GM12865 (cell line): Measurements from ENCODE around the gene RFLNA.

Experiments
- DNase-seq: peaks from one replicate; pipeline ENCODE4 v3.0.0; 2010; ENCODE audit warnings: low read depth
- H3K4me3 ChIP-seq: 2 replicates; pipeline ENCODE4 v1.5.1; 2011; ENCODE audit warnings: mild to moderate bottlenecking, low read depth, low read length, control low read depth
- TF ChIP-seq, protein P1 (sequence below): IDR thresholded peaks from 2 replicates; pipeline ENCODE4 v1.5.1; 2011; ENCODE audit warnings: low read length, control low read depth, low read depth, inconsistent platforms; ENCODE audit not compliant: insufficient read depth; ENCODE audit errors: missing control alignments

The RFLNA gene

DNA sequence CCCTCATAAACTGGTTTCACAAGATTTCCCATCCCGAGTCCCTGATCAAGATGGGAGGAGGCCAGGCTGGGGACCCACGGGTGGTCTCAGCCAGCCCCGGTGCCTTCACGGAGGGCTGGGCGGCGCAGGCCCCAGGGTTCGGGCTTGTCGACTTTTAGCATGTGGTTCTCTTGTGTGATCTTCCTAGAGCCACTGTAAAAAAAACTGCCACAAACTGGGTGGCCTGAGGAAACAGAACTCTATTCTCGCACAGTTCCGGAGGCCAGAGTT is 12.6 kb downstream of the RFLNA start:
- no peak overlapping the region for H3K4me3 ChIP-seq
- TF ChIP-seq, protein P1, sequence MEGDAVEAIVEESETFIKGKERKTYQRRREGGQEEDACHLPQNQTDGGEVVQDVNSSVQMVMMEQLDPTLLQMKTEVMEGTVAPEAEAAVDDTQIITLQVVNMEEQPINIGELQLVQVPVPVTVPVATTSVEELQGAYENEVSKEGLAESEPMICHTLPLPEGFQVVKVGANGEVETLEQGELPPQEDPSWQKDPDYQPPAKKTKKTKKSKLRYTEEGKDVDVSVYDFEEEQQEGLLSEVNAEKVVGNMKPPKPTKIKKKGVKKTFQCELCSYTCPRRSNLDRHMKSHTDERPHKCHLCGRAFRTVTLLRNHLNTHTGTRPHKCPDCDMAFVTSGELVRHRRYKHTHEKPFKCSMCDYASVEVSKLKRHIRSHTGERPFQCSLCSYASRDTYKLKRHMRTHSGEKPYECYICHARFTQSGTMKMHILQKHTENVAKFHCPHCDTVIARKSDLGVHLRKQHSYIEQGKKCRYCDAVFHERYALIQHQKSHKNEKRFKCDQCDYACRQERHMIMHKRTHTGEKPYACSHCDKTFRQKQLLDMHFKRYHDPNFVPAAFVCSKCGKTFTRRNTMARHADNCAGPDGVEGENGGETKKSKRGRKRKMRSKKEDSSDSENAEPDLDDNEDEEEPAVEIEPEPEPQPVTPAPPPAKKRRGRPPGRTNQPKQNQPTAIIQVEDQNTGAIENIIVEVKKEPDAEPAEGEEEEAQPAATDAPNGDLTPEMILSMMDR = no peak
- no peak for DNase-seq

DNA sequence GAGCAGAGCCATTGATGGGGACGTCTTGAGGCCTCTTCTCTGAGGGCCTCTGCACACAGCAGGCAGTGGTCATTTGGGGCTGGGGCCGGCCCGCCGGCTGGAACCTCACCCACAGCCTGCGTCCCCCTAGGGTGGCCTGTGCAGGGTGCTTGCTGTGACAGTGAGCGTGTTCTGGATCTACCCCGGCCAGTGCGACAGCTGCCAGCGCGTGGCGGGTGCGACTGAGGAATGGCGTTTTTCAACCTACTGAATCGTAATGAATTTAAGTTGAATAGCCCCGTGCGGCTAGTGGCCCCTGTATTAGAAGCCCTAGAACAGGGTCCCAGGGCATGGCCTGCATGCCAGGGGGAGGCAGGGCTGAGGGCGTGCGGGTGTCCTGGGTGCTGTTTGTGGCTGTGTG is 13.8 kb downstream of the RFLNA start:
- no peak for DNase-seq
- no peak overlapping the region for H3K4me3 ChIP-seq
- TF ChIP-seq, protein P1 = no peak

DNA sequence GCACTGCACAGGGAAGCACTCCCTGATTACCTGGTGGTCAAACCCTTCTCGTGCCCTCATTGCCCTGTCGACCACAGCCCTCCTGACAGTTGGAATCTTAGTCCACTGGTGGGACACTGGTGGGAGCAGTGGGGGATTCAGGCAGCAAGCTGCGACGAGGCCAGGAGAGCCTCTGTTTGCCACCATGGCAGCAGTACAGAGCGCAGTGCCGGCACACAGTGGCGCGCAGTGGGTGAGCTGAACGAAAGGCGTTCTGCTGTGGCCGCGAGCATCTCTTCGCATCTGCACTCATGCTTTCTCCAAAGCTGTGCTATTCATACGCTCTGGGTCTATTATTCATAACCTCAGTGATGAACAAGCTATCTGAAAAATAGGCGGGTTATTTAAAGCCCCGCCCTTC is 14.3 kb downstream of the RFLNA start:
- TF ChIP-seq, protein P1 = no peak
- no peak overlapping the region for H3K4me3 ChIP-seq
- DNase-seq = no peak

DNA sequence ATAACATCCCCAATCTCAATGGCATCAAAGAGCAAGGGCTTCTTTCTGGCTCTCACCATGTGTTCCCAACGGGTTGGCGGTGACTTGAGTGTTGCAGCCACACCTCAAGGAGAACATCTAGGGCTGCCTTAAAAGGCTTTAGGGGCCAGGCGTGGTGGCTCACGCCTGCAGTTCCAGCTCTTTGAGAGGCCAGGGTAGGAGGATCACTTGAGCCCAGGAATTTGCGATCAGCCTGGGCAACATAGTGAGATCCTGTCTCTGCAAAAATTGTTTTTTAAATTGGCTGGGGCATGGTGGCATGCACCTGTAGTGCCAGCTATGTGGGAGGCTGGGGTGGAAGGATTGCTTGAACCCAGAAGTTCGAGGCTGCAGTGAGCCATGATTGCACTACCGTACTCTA is 14.9 kb downstream of the RFLNA start:
- TF ChIP-seq, protein P1 = no peak
- H3K4me3 ChIP-seq = no peak overlapping the region
- DNase-seq = no peak

DNA sequence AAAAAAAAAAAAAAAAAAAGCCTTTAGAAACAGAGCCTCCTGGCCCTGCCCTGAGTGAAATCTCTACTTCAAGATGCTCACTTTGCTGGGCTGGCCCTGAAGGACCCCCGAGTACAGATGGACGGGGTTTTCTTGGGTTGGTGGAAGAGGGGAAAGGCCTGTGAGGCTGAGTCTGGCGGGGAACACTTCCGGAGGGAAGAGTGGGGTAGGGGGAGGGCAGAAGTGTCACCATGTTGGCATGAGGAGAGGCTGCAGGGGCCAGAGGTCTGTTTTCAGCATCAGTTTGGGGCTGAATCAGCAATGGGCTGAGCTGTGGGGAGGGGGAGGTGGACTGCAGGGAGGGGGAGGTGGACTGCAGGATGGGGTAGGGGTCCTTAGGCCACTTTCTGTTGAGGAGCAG is 15.3 kb downstream of the RFLNA start:
- TF ChIP-seq, protein P1 = no peak
- DNase-seq = no peak

DNA sequence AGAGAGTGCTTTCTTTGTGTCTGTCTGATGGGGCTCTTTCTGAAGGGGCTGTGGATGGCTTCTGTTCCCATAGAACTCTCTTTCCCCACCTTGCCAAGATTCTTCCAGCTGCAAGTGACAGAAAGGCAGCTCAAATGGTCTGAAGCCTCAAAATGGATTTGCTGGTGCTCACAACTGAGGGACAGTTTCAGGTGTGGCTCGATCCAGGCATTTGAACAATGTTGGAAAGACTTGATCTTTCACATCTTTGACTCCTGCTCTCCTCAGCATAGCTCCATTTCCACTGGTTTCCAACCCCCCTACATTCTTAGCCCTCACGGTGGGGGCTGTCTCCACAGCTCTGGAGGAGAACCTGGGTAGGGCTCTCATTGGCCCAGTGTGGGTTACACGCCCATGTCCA is 15.9 kb downstream of the RFLNA start:
- TF ChIP-seq, protein P1 = no peak
- DNase-seq = no peak
- no peak overlapping the region for H3K4me3 ChIP-seq

More for the DNA sequence above, 15.3 kb downstream of the RFLNA start:
- no peak overlapping the region for H3K4me3 ChIP-seq

DNA sequence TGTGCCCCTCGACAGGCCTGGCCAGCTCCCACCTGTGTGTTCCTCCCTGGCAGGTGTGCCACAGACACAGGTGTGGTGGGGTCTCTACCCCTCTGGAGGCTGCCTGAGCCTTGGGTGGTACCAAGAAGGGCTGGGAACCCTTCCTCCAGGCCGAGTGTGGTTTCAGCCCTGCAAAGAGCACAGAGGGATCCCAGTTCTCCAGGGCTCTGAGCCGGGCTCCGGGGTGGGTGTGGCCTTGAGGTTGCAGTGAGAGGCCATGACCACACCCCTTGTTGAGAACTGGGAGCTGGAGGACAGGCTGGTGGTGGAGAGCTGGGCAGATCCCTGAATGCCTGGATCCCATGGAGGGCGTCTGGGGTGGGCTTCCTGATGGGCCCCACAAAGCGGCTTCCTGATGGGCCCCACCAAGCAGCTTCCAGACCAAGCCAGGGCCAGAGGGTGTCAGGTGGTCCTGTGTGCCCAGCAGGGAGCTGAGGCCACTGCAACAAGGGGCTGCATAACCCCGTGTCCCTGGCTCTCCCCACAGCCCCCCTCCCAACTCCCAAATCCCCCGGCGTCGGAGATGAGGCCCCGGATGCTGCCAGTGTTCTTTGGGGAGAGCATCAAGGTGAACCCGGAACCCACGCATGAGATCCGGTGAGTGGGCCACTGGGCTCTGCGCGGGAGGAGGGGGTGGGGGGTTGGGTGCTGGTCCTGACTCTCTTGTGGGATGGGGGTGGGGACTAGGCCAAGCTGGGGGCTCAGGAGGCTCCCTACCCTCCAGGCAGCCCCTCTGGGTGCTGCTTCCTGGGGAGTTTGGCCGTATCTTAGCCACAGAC is 16.6 kb downstream of the RFLNA start:
- no peak overlapping the region for H3K4me3 ChIP-seq
- TF ChIP-seq, protein P1 = no peak
- no peak for DNase-seq
